CD4-positive, alpha-beta T cell treated with Interleukin-4 for 4 hours (primary cell): ENCODE results near the gene SH2D2A.
A peak's percentile ranks its signal among the peaks of the same experiment; 100 is the strongest.

Source experiments
- DNase-seq: peaks from one replicate; pipeline ENCODE4 v3.0.0-alpha.2; 2020

The SH2D2A gene

GRCh38 chr1:156816561-156817328, at the start of gene SH2D2A:
Gene SH2D2A (minus strand): TSS chr1:156816848. CDS start chr1:156816708, 140 bp downstream.
- peak; percentile 94 for DNase-seq

- DNase-seq: no peak
Observed at GRCh38 chr1:156865865-156866248, 49.2 kb upstream of the SH2D2A start.

- DNase-seq: no peak
Observed at GRCh38 chr1:156865258-156865657, 48.6 kb upstream of the SH2D2A start.

GRCh38 chr1:156864796-156865195, 48.1 kb upstream of the SH2D2A start:
- DNase-seq: no peak

- DNase-seq: no peak
Observed at GRCh38 chr1:156863631-156864030, 47.0 kb upstream of the SH2D2A start.

- DNase-seq: no peak
Observed at GRCh38 chr1:156862997-156863599, 46.5 kb upstream of the SH2D2A start.

GRCh38 chr1:156862584-156862983, 45.9 kb upstream of the SH2D2A start:
- no peak for DNase-seq

GRCh38 chr1:156860628-156861423, 44.2 kb upstream of the SH2D2A start, which contains the start of gene NTRK1:
Gene NTRK1 (plus strand): TSS chr1:156860865. CDS start chr1:156860935, 70 bp downstream.
- DNase-seq: peak; percentile 37

- peak; percentile 44 for DNase-seq
Observed at GRCh38 chr1:156860113-156860627, 43.5 kb upstream of the SH2D2A start.

GRCh38 chr1:156859523-156860112, 43.0 kb upstream of the SH2D2A start:
- DNase-seq: no peak

- no peak for DNase-seq
Observed at GRCh38 chr1:156858959-156859522, 42.4 kb upstream of the SH2D2A start, which contains the start of gene INSRR. Gene INSRR (minus strand): TSS chr1:156859117. CDS start chr1:156858621, 496 bp downstream.

- no peak for DNase-seq
Observed at GRCh38 chr1:156858555-156858956, 41.9 kb upstream of the SH2D2A start.

- no peak for DNase-seq
Observed at GRCh38 chr1:156857532-156857931, 40.9 kb upstream of the SH2D2A start.

GRCh38 chr1:156856282-156856785, 39.7 kb upstream of the SH2D2A start:
- DNase-seq: no peak

- no peak for DNase-seq
Observed at GRCh38 chr1:156854634-156855033, 38.0 kb upstream of the SH2D2A start.

GRCh38 chr1:156853761-156854160, 37.1 kb upstream of the SH2D2A start:
- DNase-seq: no peak

- DNase-seq: no peak
Observed at GRCh38 chr1:156852418-156852874, 35.8 kb upstream of the SH2D2A start.

GRCh38 chr1:156851779-156852417, 35.2 kb upstream of the SH2D2A start:
- DNase-seq: no peak

GRCh38 chr1:156849151-156849496, 32.5 kb upstream of the SH2D2A start:
- DNase-seq: no peak

- peak; percentile 58 for DNase-seq
Observed at GRCh38 chr1:156848461-156849150, 32.0 kb upstream of the SH2D2A start.
